ENCODE measurements around the gene CCDC54.

CCDC54 gene

GRCh38 chr3:107370907-107371306 lies 6.3 kb upstream of the CCDC54 start:
- no peaks in the 10 kb centered on the region for H3K9me3 Mint-ChIP-seq
- H3K27me3 Mint-ChIP-seq = peaks cover 0 to 10% of the 10 kb centered on the region in 2 donors
- no peak overlapping the region for H3K4me3 Mint-ChIP-seq
- DNase-seq = no peak
- no peak overlapping the region for H3K27ac Mint-ChIP-seq
- no peaks in the 10 kb centered on the region for H3K4me1 Mint-ChIP-seq
- H3K36me3 Mint-ChIP-seq = no peaks in the 10 kb centered on the region
- ATAC-seq (replicated peaks) = no peak

- H3K36me3 Mint-ChIP-seq = no peaks in the 10 kb centered on the region
- H3K4me1 Mint-ChIP-seq = no peaks in the 10 kb centered on the region
- H3K27me3 Mint-ChIP-seq = peaks cover 0 to 10% of the 10 kb centered on the region in 2 donors
- no peak overlapping the region for H3K4me3 Mint-ChIP-seq
- H3K27ac Mint-ChIP-seq = no peak overlapping the region
- no peak for ATAC-seq (replicated peaks)
- H3K9me3 Mint-ChIP-seq = no peaks in the 10 kb centered on the region
- no peak for DNase-seq
These were observed 4.7 kb upstream of the CCDC54 start for GRCh38 chr3:107372506-107372905.

- no peaks in the 10 kb centered on the region for H3K9me3 Mint-ChIP-seq
- H3K27ac Mint-ChIP-seq = no peak overlapping the region
- no peaks in the 10 kb centered on the region for H3K27me3 Mint-ChIP-seq
- no peaks in the 10 kb centered on the region for H3K4me1 Mint-ChIP-seq
- no peak overlapping the region for H3K4me3 Mint-ChIP-seq
- H3K36me3 Mint-ChIP-seq = no peaks in the 10 kb centered on the region
- DNase-seq (no peak), ATAC-seq (replicated peaks) (no peak)
These were observed 3.3 kb upstream of the CCDC54 start for GRCh38 chr3:107373896-107374295.

- H3K27ac Mint-ChIP-seq = no peak overlapping the region
- no peak overlapping the region for H3K4me3 Mint-ChIP-seq
- ATAC-seq (replicated peaks) = no peak
- H3K4me1 Mint-ChIP-seq = no peaks in the 10 kb centered on the region
- H3K27me3 Mint-ChIP-seq = peaks cover under 1 to 3% of the 10 kb centered on the region in 2 donors
- H3K36me3 Mint-ChIP-seq = no peaks in the 10 kb centered on the region
- no peaks in the 10 kb centered on the region for H3K9me3 Mint-ChIP-seq
- no peak for DNase-seq
These were observed 1.6 kb upstream of the CCDC54 start for GRCh38 chr3:107375682-107376081.

- H3K27ac Mint-ChIP-seq = no peak overlapping the region
- H3K4me1 Mint-ChIP-seq = no peaks in the 10 kb centered on the region
- H3K4me3 Mint-ChIP-seq = no peak overlapping the region
- ATAC-seq (replicated peaks) (no peak), DNase-seq (no peak)
- no peaks in the 10 kb centered on the region for H3K36me3 Mint-ChIP-seq
- peaks cover 8 to 16% of the 10 kb centered on the region in 2 donors for H3K27me3 Mint-ChIP-seq
- H3K9me3 Mint-ChIP-seq = no peaks in the 10 kb centered on the region
These were observed 5.4 kb downstream of the CCDC54 start for GRCh38 chr3:107382631-107383030.

GRCh38 chr3:107384428-107384827 lies 7.2 kb downstream of the CCDC54 start:
- Mint-ChIP-seq H3K27me3 (peaks cover 8 to 16% of the 10 kb centered on the region in 2 donors), H3K36me3 (no peaks in the 10 kb centered on the region), H3K27ac (no peak overlapping the region), H3K4me1 (no peaks in the 10 kb centered on the region), H3K4me3 (no peak overlapping the region), H3K9me3 (no peaks in the 10 kb centered on the region)
- ATAC-seq (replicated peaks) = no peak
- no peak for DNase-seq

- Mint-ChIP-seq H3K4me1 (no peaks in the 10 kb centered on the region), H3K9me3 (no peaks in the 10 kb centered on the region), H3K36me3 (no peaks in the 10 kb centered on the region), H3K4me3 (no peak overlapping the region), H3K27me3 (peaks cover 7 to 16% of the 10 kb centered on the region in 2 donors), H3K27ac (no peak overlapping the region)
- DNase-seq (no peak), ATAC-seq (replicated peaks) (no peak)
These were observed 7.7 kb downstream of the CCDC54 start for GRCh38 chr3:107384907-107385306.

- H3K4me3 Mint-ChIP-seq = no peak overlapping the region
- no peak for DNase-seq
These were observed 10.3 kb downstream of the CCDC54 start for GRCh38 chr3:107387555-107387954.

GRCh38 chr3:107392549-107393165 lies 15.4 kb downstream of the CCDC54 start:
- H3K27me3 Mint-ChIP-seq = no peaks in the 10 kb centered on the region
- H3K4me1 Mint-ChIP-seq = peaks cover 6 to 11% of the 10 kb centered on the region in 2 donors
- H3K4me3 Mint-ChIP-seq = no peak overlapping the region
- H3K9me3 Mint-ChIP-seq = no peaks in the 10 kb centered on the region
- H3K27ac Mint-ChIP-seq = no peak overlapping the region
- ATAC-seq (replicated peaks) (no peak), DNase-seq (no peak)
- H3K36me3 Mint-ChIP-seq = no peaks in the 10 kb centered on the region

More at GRCh38 chr3:107387555-107387954, 10.3 kb downstream of the CCDC54 start:
- H3K4me1 Mint-ChIP-seq = no peaks in the 10 kb centered on the region
- ATAC-seq (replicated peaks) = no peak
- H3K9me3 Mint-ChIP-seq = no peaks in the 10 kb centered on the region
- no peak overlapping the region for H3K27ac Mint-ChIP-seq
- H3K27me3 Mint-ChIP-seq = peaks cover 0 to 4% of the 10 kb centered on the region in 2 donors
- no peaks in the 10 kb centered on the region for H3K36me3 Mint-ChIP-seq

GRCh38 chr3:107394502-107394901 lies 17.3 kb downstream of the CCDC54 start:
- DNase-seq = no peak
- no peak overlapping the region for H3K27ac Mint-ChIP-seq
- H3K9me3 Mint-ChIP-seq = no peaks in the 10 kb centered on the region
- ATAC-seq (replicated peaks) = no peak
- H3K36me3 Mint-ChIP-seq = no peaks in the 10 kb centered on the region
- no peaks in the 10 kb centered on the region for H3K27me3 Mint-ChIP-seq
- H3K4me1 Mint-ChIP-seq = peaks cover 6 to 11% of the 10 kb centered on the region in 2 donors
- no peak overlapping the region for H3K4me3 Mint-ChIP-seq

GRCh38 chr3:107395066-107395465 lies 17.8 kb downstream of the CCDC54 start:
- Mint-ChIP-seq H3K4me1 (peaks cover 6 to 11% of the 10 kb centered on the region in 2 donors), H3K27me3 (no peaks in the 10 kb centered on the region), H3K27ac (no peak overlapping the region), H3K36me3 (no peaks in the 10 kb centered on the region), H3K9me3 (no peaks in the 10 kb centered on the region), H3K4me3 (no peak overlapping the region)
- ATAC-seq (replicated peaks) (no peak), DNase-seq (no peak)

- Mint-ChIP-seq H3K4me1 (peaks cover 6 to 11% of the 10 kb centered on the region in 2 donors), H3K36me3 (no peaks in the 10 kb centered on the region), H3K27me3 (no peaks in the 10 kb centered on the region), H3K27ac (no peak overlapping the region), H3K9me3 (no peaks in the 10 kb centered on the region), H3K4me3 (no peak overlapping the region)
- DNase-seq (no peak), ATAC-seq (replicated peaks) (no peak)
These were observed 24.1 kb downstream of the CCDC54 start for GRCh38 chr3:107401301-107401700.

GRCh38 chr3:107402214-107402613 lies 25.0 kb downstream of the CCDC54 start:
- H3K36me3 Mint-ChIP-seq = no peaks in the 10 kb centered on the region
- no peak for DNase-seq
- no peak overlapping the region for H3K4me3 Mint-ChIP-seq
- H3K9me3 Mint-ChIP-seq = no peaks in the 10 kb centered on the region
- ATAC-seq (replicated peaks) = no peak
- no peaks in the 10 kb centered on the region for H3K27me3 Mint-ChIP-seq
- H3K4me1 Mint-ChIP-seq = peaks cover 3 to 4% of the 10 kb centered on the region in 2 donors
- no peak overlapping the region for H3K27ac Mint-ChIP-seq

- Mint-ChIP-seq H3K27me3 (no peaks in the 10 kb centered on the region), H3K4me3 (no peak overlapping the region), H3K9me3 (peaks cover 4 to 8% of the 10 kb centered on the region in 2 donors), H3K27ac (no peak overlapping the region), H3K4me1 (no peaks in the 10 kb centered on the region), H3K36me3 (peaks cover 3 to 6% of the 10 kb centered on the region in 2 donors)
- ATAC-seq (replicated peaks) (no peak), DNase-seq (no peak)
These were observed 27.7 kb downstream of the CCDC54 start for GRCh38 chr3:107404727-107405469.

- no peak for DNase-seq
- Mint-ChIP-seq H3K36me3 (peaks cover 3 to 6% of the 10 kb centered on the region in 2 donors), H3K27ac (no peak overlapping the region), H3K4me1 (no peaks in the 10 kb centered on the region), H3K9me3 (peaks cover 9 to 15% of the 10 kb centered on the region in 2 donors), H3K27me3 (no peaks in the 10 kb centered on the region), H3K4me3 (no peak overlapping the region)
- ATAC-seq (replicated peaks) = no peak
These were observed 30.1 kb downstream of the CCDC54 start for GRCh38 chr3:107407355-107407754.

All from stimulated activated naive B cell treated with anti-CD40 and anti-IgM and Interleukin-4, amounts not matched to agents 10 μg/mL and 1 μg/mL and 100 μg/mL, for 72 hours (primary cell).